GM19035 (cell line): Measurements from ENCODE around the gene LIMD2.
A peak's percentile ranks its signal among the peaks of the same experiment; 100 is the strongest.

ENCODE experiments used
- ATAC-seq: cut with Tn5 transposase; IDR thresholded peaks from one replicate; pipeline ENCODE4 v1.9.1; 2021; ENCODE audit not compliant: unreplicated experiment

The LIMD2 gene

GRCh38 chr17:63685041-63685440, 14.9 kb downstream of the LIMD2 start:
- ATAC-seq = no peak

DNA sequence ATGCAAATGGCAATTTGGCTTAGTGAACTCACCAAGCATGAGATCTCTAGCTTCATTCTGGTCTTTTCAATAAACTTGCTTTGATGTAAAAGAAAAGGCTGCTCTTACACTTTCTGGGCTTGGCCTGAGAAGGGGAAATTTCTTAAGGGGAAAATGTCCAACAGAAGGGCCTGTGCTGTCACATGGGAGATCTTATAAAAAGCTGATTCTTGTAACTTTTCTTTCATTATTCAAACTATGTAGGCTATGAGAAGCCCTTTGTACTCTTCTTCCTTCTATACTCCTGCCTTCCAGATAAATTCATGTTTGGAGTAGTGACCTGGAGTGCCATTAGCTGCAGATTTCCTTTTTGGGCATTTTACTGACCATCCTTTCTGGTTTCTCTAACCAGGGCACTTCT, 16.9 kb downstream of the LIMD2 start:
- no peak for ATAC-seq

- ATAC-seq = no peak
These were observed 17.5 kb downstream of the LIMD2 start for GRCh38 chr17:63682441-63682840.

GRCh38 chr17:63681530-63681929, 18.4 kb downstream of the LIMD2 start:
- ATAC-seq = no peak

- ATAC-seq = no peak
These were observed 19.2 kb downstream of the LIMD2 start for GRCh38 chr17:63680700-63681099.

DNA sequence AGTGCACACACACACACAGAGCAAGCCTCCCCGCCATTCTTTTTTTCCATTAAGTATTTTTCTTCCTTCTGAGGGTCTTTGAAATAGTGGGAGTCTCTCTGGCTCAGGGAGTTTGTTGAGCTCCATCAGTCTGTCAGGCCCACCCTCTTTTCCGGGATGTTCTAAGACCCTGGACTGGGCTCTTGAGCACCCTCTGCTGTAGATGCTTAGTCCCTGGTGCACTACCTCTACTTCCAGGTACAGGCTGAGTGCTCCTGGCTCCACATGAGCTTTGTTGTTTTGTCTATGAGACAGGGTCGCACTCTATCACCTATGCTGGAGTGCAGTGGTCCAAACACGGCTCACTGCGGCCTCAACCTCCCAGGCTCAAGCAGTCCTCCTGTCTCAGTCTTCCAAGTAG, 20.7 kb downstream of the LIMD2 start:
- no peak for ATAC-seq

GRCh38 chr17:63676584-63676983, 23.3 kb downstream of the LIMD2 start:
- ATAC-seq = no peak

DNA sequence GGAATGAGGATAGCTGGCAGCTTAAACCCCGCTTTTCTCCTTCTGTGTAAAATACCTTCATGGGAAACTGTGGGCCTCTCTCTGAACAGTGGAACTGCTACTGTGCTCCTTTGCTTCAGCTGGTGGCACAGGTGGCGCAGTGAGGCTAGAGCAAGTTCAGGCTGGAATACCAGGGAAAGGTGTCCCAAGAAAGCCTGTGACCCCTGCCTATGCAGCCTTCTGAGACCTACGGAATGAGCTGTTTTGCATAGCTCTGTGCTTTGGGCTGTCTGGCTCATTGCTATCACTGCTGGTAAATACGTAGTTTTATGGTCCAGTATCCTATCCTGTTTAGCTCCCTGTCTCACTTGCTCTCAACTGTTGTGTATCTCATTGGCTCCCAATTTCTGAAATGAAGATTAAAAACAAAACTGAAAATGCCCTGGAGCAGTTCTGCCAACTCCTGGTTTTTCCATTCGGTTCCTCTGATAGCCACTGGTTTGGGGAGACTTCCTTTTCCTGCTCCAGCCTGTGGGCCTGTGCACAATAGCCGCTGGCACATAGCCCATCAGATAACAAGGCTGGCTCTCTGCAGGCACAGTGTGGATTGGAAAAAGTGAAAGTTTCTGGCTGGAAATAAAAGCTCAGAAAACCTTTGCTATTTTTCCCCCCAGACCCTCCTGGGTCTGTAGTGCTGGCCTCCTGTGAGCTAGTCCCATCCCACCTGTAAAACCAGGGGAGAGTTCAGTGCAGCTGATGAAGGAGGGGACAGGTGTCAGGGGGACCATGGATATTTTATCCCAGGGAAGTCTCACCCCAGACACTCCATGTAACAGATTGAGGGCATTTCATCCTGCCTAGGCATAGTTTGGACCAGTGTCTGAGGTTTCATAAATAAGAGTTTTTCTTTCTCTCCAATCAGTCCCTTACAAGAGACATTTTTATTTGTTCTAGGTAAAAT, 24.0 kb downstream of the LIMD2 start:
- ATAC-seq = no peak

DNA sequence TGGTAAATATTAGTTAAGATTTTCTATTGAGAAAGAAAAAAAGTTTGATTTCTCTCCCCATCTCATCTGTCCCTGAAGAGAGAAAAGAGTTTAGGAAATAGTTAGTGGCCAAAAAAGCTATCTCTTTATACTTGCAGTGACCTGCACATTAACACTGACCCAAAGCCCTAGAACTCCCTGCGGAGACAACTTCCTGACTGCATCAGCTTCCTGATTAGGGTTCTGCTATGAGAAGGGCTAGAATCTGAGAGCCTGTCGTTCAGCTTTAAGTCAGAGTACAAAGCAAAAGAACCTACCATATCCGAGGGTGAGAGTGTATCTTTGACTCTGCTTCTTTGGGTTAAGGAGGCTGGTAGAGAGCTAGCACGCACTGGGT, 24.7 kb downstream of the LIMD2 start:
- no peak for ATAC-seq

DNA sequence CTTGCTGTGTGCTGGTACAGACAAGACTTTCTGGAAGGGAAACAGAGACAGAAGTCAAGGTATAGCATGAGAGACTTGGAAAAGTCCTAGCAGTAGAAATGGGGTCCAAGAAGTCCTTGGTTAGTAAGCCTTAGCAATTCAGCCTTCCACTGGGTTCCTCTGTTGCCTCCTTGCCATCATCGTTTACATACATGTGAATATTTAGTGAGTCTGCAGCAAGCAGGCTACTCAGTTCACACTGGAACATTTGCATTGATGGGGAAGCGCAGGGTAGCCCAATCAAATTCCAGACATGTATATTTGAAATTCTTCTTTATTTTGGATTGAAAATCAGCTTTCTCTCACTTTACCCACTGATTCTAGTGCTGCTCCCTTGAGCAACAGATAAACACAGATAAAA, 27.1 kb downstream of the LIMD2 start:
- no peak for ATAC-seq

GRCh38 chr17:63665527-63666214, 34.3 kb downstream of the LIMD2 start:
- ATAC-seq = no peak

GRCh38 chr17:63659850-63660249, 40.1 kb downstream of the LIMD2 start:
- no peak for ATAC-seq

GRCh38 chr17:63658366-63658765, 41.6 kb downstream of the LIMD2 start:
- ATAC-seq = no peak

DNA sequence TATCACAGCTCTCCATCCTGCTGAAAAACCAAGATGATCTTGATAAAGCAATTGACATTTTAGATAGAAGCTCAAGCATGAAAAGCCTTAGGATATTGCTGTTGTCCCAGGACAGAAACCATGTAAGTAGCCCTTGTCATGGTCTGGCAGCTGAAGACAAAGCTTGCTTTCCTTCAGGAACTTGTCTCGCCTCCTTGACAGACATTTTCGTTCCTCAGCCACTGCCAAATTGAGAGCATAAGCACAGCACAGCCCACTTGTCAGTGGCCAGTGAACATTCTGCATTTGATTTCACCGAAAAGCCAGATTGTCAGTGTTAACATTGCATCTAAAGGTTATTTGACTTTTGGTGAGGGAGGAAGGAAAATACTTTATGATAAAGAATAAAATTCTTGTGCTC, 42.1 kb downstream of the LIMD2 start:
- no peak for ATAC-seq

- no peak for ATAC-seq
These were observed 46.9 kb downstream of the LIMD2 start for GRCh38 chr17:63653050-63653449.

DNA sequence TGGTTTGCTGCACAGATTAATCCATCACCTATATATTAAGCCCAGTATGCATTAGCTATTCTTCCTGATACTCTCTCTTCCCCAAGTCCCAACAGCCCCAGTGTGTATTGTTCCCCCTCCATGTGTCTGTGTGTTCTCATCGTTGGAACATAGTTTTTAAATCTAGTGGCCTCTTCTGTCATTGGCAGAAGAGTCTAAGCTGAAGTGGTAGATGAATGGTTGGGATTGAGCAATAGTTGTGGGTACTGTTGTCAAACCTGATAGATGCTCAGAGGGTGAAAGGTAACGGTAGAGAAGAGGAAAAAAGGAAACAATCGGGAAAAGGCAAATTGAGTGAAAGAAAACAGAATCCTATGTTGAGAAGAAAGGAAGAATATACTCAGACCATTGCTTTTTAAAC, 47.8 kb downstream of the LIMD2 start:
- no peak for ATAC-seq

DNA sequence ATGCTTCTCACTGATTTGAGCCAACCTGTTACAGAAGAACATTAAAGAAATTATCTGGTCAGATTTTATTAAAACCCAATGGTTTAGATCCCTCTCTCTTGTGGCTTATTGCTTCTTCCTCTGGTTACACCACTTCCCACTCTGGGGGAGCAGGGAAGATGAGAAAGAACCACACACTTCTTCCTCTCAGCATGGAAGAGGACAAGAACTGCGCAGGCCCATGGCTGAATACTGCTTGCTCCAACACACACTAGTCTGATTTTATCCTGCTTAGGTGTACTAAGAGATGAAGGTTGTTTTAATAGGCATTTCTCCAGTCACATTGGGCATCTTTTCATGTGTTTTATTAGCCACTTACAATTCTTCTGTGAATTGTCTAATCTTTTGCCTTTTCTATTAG, 50.1 kb downstream of the LIMD2 start:
- ATAC-seq = no peak

- ATAC-seq = no peak
These were observed 52.0 kb downstream of the LIMD2 start for GRCh38 chr17:63647936-63648335.

GRCh38 chr17:63647065-63647725, 52.7 kb downstream of the LIMD2 start:
- ATAC-seq = no peak

DNA sequence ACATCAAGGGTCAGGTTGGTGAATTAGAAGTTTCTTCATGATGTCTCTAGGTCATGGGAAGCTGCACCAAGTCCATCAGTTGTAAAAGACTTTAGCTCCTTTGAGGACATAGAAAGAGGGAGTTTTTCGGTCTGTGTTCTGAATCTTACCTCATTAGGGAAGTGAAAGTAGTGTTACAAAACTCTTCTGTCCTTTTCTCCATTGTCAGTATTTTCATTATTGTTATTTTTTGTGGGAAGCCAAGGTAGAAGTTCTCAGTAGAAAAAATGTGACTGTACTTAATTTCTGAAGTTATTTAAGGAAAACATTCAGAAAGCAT, 53.5 kb downstream of the LIMD2 start:
- peak; percentile 74 for ATAC-seq
